Testis (tissue), 3 donors: Measurements from ENCODE around the gene MEI4. TPM values are rescaled to one million over a fixed set of nuclear protein-coding genes. Genes with fewer than 3 reads are reported as not detected.
"Not testable (repeated sequence)": the region's sequence is repeated elsewhere in the genome, so short reads cannot be mapped to it uniquely, and the experiment has no call there.

Experiments
- DNase-seq: peaks from one replicate; pipeline ENCODE4 v3.0.0-alpha.2; 2019
- H3K27ac ChIP-seq, 2 donors: fragments of 200-600 bp; sonication (generic); one replicate each; pipeline ENCODE4 v1.5.1; 2019
- H3K27me3 ChIP-seq: fragments of 200-600 bp; sonication (generic); one replicate; pipeline ENCODE4 v1.5.1; 2019
- H3K36me3 ChIP-seq: fragments of 200-600 bp; sonication (generic); one replicate; pipeline ENCODE4 v1.5.1; 2017; ENCODE audit warnings: low read depth; ENCODE audit errors: missing control alignments
- H3K4me1 ChIP-seq: fragments of 200-600 bp; sonication (generic); one replicate; pipeline ENCODE4 v1.5.1; 2019
- H3K4me3 ChIP-seq, 2 donors: fragments of 200-600 bp; sonication (generic); one replicate each; pipeline ENCODE4 v1.5.1; 2017 to 2019
- H3K9me3 ChIP-seq: fragments of 200-600 bp; sonication (generic); one replicate; pipeline ENCODE4 v1.5.1; 2017
- POLR2A ChIP-seq: fragments of 450-650 bp; IDR thresholded peaks from one replicate; pipeline ENCODE4 v1.6.1; 2017; ENCODE audit warnings: antibody characterized with exemption, mild to moderate bottlenecking, moderate library complexity
- WGBS, 2 donors: methylation state at CpG; one replicate each; pipeline ENCODE4 v1.1.5; 2018; 5-methylcytosine and 5-hydroxymethylcytosine counted together
- intact Hi-C: fragments of 100-400 bp; cut with DNase I; formaldehyde crosslinking; loops from one replicate; pipeline ENCODE4 v1.15.1; 2023; ENCODE audit warnings: low total_unique reads
- polyA plus RNA-seq: library from polyadenylated mRNA; stranded (reverse); fragments of 350-450 nt; fragmentation: Illumina TruSeq; extraction: RNeasy Lipid Tissue Mini Kit (QIAGEN cat#74804); gene quantifications from one replicate; pipeline ENCODE4 v1.2.3, GENCODE V29; 2014; ENCODE audit warnings: low read depth, low replicate concordance; ENCODE audit not compliant: insufficient read depth
- total RNA-seq, 2 donors: library from RNA; depleted of rRNA; stranded (reverse); fragments of >200 nt; gene quantifications; one replicate each; pipeline ENCODE4 v1.2.3, GENCODE V29; 2016
- TF ChIP-seq, protein P1 (sequence below), 3 experiments: fragments of 450-650 bp in 2 of 3; fragments of 200-600 bp in 1 of 3; sonication (generic) in 1 of 3; IDR thresholded peaks; one replicate each; pipeline ENCODE4 v1.5.1; 2016 to 2019; ENCODE audit warnings: antibody characterized with exemption in 3 of 3, mild to moderate bottlenecking in 2 of 3, moderate library complexity in 1 of 3

The MEI4 gene
- total and polyA plus RNA-seq, 3 donors from 2014 or later, result 6.3 to 7.3 (median 6.9) TPM

DNA sequence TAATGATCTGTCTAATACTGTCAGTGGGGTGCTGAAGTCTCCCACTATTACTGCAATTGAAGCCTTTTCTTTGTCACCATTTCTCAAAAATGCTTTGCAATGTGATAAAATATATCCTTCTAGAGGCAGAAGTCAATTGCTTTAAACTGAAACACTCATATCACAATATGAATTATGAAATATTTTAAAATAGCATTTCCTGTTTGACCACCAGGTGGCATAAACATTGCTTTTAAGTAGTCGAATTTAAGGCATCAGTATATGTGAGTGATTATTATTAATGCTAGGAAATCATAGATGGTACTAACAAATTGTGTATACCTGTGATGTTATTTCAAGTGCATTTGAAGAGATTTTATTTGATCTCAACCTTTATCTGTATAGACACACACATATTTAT is 87.5 kb downstream of the MEI4 start:
- no peaks in the 10 kb centered on the region for H3K9me3 ChIP-seq
- TF ChIP-seq, protein P1, sequence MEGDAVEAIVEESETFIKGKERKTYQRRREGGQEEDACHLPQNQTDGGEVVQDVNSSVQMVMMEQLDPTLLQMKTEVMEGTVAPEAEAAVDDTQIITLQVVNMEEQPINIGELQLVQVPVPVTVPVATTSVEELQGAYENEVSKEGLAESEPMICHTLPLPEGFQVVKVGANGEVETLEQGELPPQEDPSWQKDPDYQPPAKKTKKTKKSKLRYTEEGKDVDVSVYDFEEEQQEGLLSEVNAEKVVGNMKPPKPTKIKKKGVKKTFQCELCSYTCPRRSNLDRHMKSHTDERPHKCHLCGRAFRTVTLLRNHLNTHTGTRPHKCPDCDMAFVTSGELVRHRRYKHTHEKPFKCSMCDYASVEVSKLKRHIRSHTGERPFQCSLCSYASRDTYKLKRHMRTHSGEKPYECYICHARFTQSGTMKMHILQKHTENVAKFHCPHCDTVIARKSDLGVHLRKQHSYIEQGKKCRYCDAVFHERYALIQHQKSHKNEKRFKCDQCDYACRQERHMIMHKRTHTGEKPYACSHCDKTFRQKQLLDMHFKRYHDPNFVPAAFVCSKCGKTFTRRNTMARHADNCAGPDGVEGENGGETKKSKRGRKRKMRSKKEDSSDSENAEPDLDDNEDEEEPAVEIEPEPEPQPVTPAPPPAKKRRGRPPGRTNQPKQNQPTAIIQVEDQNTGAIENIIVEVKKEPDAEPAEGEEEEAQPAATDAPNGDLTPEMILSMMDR (IDR thresholded peaks at IDR 0.05), result peak; percentile 19 to 70 (median 35)
- no peak for TF ChIP-seq POLR2A
- DNase-seq, result no peak
- no peaks in the 10 kb centered on the region for H3K27me3 ChIP-seq
- intact Hi-C loops, result no loop called here
- H3K4me1 ChIP-seq, result no peaks in the 10 kb centered on the region
- H3K4me3 ChIP-seq, result no peak overlapping the region
- 5 to 25% methylated on average over 1 of the region's 1 CpG for WGBS, 2 donors
- no peak overlapping the region for H3K27ac ChIP-seq
- H3K36me3 ChIP-seq, result no peaks in the 10 kb centered on the region

DNA sequence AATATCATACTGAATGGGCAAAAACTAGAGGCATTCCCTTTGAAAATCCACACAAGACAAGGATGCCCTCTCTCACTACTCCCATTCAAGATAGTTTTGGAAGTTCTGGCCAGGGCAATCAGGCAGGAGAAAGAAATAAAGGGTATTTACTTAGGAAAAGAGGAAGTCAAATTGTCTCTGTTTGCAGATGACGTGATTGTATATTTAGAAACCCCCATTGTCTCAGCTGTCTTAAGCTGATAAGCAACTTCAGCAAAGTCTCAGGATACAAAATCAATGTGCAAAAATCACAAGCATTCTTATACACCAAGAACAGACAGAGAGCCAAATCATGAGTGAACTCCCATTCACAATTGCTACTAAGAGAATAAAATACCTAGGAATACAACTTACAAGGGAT is 99.3 kb downstream of the MEI4 start:
- intact Hi-C loops, H3K4me3 ChIP-seq, H3K36me3 ChIP-seq, H3K27me3 ChIP-seq, H3K9me3 ChIP-seq, DNase-seq, H3K27ac ChIP-seq, H3K4me1 ChIP-seq: not testable (repeated sequence)
- WGBS, 2 donors, result 63 to 73% methylated on average over 1 of the region's 1 CpG

DNA sequence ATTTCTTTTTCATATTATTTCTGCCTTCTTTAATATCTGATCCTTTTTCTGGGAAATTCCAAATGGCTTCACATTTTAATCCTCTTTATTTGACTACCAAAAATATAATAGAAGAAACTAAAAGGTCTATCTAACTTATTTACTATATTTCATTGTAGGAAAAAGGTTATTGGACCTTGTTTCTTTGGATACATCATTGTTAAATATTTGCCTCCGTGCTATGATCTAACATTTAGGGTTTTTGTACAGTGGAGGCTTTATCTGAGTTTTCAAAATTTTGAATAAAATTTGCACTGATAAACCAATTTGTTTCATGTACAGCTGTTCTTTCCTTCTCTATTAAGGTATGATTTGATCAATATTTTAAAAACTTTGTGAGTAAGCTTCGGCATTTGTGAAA is 109.5 kb downstream of the MEI4 start:
- 77 to 79% methylated on average over 2 of the region's 2 CpGs for WGBS, 2 donors
- Histone ChIP-seq H3K36me3 (no peaks in the 10 kb centered on the region), H3K27me3 (no peaks in the 10 kb centered on the region), H3K27ac (no peak overlapping the region), H3K9me3 (no peaks in the 10 kb centered on the region), H3K4me1 (no peaks in the 10 kb centered on the region), H3K4me3 (no peak overlapping the region)
- intact Hi-C loops, result no loop called here
- TF ChIP-seq, protein P1 (IDR thresholded peaks at IDR 0.05), result no peak
- no peak for TF ChIP-seq POLR2A
- no peak for DNase-seq

DNA sequence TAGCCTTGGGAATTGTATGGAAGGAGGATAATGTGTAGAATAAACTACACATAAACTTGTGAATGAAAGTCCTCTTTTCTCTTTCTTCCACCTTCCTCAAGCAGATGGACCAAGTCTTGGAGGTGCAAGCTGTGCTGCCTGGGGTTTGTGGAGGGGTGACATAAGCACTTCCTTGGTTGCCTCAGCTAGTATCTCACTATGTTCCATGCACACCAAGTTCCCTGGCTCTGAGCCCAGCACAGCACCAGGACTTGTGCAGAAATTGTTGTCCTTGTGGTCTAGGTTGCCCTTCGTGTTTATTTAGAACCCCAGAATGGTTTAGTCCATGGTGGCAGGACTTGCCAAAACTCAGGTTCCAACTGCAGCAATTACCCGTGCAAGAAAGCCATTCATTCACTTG is 110.3 kb downstream of the MEI4 start:
- H3K4me3 ChIP-seq, result no peak overlapping the region
- H3K4me1 ChIP-seq, result no peaks in the 10 kb centered on the region
- H3K9me3 ChIP-seq, result no peaks in the 10 kb centered on the region
- H3K27me3 ChIP-seq, result no peaks in the 10 kb centered on the region
- DNase-seq, result peak; percentile 19
- TF ChIP-seq POLR2A, result no peak
- TF ChIP-seq, protein P1 (IDR thresholded peaks at IDR 0.05), result no peak
- intact Hi-C loops, result no loop called here
- H3K36me3 ChIP-seq, result no peaks in the 10 kb centered on the region
- H3K27ac ChIP-seq, result no peak overlapping the region
- WGBS, 2 donors, result 66 to 82% methylated on average over 2 of the region's 2 CpGs

DNA sequence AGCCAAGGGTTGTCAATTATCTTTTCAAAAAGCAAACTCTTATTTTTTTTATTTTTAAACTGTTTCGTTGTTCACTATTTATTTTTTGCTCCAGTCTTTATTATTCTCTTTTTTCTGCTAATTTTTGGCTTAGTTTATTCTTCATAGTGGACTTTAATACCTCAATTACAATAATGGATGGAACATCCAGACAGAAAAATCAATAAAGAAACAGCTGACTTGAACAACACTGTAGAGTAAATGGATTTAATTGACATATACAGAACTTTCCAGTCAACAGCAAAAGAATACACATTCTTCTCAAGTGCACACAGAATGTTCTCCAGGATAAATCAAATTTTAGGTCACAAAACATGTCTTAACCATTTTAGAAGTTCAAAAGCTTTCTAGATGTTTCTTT is 111.5 kb downstream of the MEI4 start:
- intact Hi-C loops, result no loop called here
- WGBS, 2 donors, result 83 to 86% methylated on average over 1 of the region's 1 CpG
- H3K9me3 ChIP-seq, result no peaks in the 10 kb centered on the region
- DNase-seq, result no peak
- H3K27me3 ChIP-seq, result no peaks in the 10 kb centered on the region
- H3K36me3 ChIP-seq, result no peaks in the 10 kb centered on the region
- no peak for TF ChIP-seq POLR2A
- TF ChIP-seq, protein P1 (IDR thresholded peaks at IDR 0.05), result no peak
- H3K27ac ChIP-seq, result no peak overlapping the region
- no peak overlapping the region for H3K4me3 ChIP-seq
- H3K4me1 ChIP-seq, result no peaks in the 10 kb centered on the region
